Activated CD8-positive, alpha-beta T cell treated with anti-CD3 and anti-CD28 coated beads for 36 hours (primary cell): ENCODE data around the gene RC3H1. TPM values are rescaled to one million over a fixed set of nuclear protein-coding genes. Genes with fewer than 3 reads are reported as not detected.

Experiments
- ATAC-seq: fragments of 200-7000 bp; cut with Tn5 transposase; one replicate; pipeline ENCODE4 v1.10.0; 2021; ENCODE audit warnings: mild to moderate bottlenecking, moderate library complexity
- CTCF ChIA-PET: fragments of 350-600 bp; sonication (Branson Sonifier 250); formaldehyde crosslinking; loops from one replicate; lab custom pipeline; 2021; ENCODE audit warnings: antibody characterized with exemption; lab: Charles Lee
- POLR2A ChIA-PET: fragments of 350-600 bp; sonication (Branson Sonifier 250); formaldehyde crosslinking; loops from one replicate; lab custom pipeline; 2021; ENCODE audit warnings: antibody characterized with exemption; lab: Charles Lee
- DNase-seq: peaks from one replicate; pipeline ENCODE4 v3.0.0-alpha.2; 2020
- H3K27ac Mint-ChIP-seq: one replicate; pipeline ENCODE4 v1.8.0; 2021; ENCODE audit warnings: mild to moderate bottlenecking, mixed read lengths
- H3K27me3 Mint-ChIP-seq: one replicate; pipeline ENCODE4 v1.8.0; 2021; ENCODE audit warnings: mixed read lengths
- H3K36me3 Mint-ChIP-seq: one replicate; pipeline ENCODE4 v1.8.0; 2021; ENCODE audit warnings: low read depth, mixed read lengths
- H3K4me1 Mint-ChIP-seq: one replicate; pipeline ENCODE4 v1.8.0; 2021; ENCODE audit warnings: low read depth, mixed read lengths
- H3K4me3 Mint-ChIP-seq: one replicate; pipeline ENCODE4 v1.8.0; 2021; ENCODE audit warnings: mild to moderate bottlenecking, moderate library complexity, mixed read lengths
- H3K9me3 Mint-ChIP-seq: one replicate; pipeline ENCODE4 v1.8.0; 2021; ENCODE audit warnings: mixed read lengths
- intact Hi-C: fragments of 100-400 bp; cut with micrococcal nuclease; formaldehyde crosslinking; loops from one replicate; pipeline ENCODE4 v1.10.0; 2022
- total RNA-seq, 2 experiments: library from RNA; stranded (reverse); gene quantifications; one replicate each; pipeline ENCODE4 v1.2.3, GENCODE V29; 2021
- TF ChIP-seq, protein P1 (sequence below): fragments of 200-600 bp; IDR thresholded peaks from one replicate; pipeline ENCODE4 v1.8.0; 2022; ENCODE audit warnings: antibody characterized with exemption, mild to moderate bottlenecking

Gene RC3H1
- total RNA-seq, 2 experiments from 2014 or later: 24.9 to 27.2 TPM

DNA sequence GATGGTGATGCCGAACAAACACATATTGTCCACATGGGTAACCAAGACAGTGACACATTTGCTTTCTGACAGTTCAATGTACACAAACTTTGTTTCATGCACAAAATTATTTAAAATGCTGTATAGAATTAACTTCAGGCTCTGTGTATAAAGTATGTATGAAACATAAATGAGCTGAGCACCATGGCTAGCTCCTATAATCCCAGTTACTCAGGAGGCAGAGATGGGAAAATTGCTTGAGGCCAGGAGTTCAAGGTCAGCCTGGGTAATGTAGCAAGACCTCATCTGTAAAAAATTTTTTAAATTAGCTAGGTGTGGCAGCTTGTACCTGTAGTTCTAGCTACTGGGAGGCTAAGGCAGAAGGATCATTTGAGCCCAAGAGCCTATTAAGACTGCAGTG, 19.2 kb upstream of the RC3H1 start:
- Mint-ChIP-seq H3K27me3 (no peaks in the 10 kb centered on the region), H3K27ac (no peak overlapping the region), H3K4me1 (peaks cover 6% of the 10 kb centered on the region), H3K4me3 (no peak overlapping the region), H3K36me3 (no peaks in the 10 kb centered on the region), H3K9me3 (no peaks in the 10 kb centered on the region)
- ATAC-seq (no peak), DNase-seq (no peak)
- TF ChIP-seq, protein P1, sequence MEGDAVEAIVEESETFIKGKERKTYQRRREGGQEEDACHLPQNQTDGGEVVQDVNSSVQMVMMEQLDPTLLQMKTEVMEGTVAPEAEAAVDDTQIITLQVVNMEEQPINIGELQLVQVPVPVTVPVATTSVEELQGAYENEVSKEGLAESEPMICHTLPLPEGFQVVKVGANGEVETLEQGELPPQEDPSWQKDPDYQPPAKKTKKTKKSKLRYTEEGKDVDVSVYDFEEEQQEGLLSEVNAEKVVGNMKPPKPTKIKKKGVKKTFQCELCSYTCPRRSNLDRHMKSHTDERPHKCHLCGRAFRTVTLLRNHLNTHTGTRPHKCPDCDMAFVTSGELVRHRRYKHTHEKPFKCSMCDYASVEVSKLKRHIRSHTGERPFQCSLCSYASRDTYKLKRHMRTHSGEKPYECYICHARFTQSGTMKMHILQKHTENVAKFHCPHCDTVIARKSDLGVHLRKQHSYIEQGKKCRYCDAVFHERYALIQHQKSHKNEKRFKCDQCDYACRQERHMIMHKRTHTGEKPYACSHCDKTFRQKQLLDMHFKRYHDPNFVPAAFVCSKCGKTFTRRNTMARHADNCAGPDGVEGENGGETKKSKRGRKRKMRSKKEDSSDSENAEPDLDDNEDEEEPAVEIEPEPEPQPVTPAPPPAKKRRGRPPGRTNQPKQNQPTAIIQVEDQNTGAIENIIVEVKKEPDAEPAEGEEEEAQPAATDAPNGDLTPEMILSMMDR: no peak
- POLR2A ChIA-PET: interaction anchor here (0.6 kb wide), 1 partner anchor 121 kb away, joined by 3 read pairs; no protein-coding TSS in a partner anchor
- CTCF ChIA-PET: no interaction called here
- intact Hi-C loops: no loop called here

DNA sequence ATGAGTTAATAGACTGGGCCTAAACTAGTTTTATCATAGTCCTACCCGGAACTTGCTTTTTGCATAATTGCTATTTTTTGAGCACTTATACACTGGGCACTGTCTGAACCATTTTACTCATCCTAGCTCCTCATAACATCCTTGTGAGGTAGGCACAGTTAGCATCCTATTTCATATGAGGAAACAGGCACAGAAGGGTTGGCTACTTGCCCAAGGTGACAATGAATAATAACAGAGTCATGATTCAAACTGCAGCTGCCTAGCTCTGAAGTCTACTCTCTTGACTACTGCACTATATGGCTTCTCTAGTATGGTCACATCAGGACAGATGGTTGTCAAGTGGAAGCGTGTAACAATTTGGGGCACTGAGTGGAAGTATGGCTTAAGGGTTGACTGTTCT, 18.2 kb upstream of the RC3H1 start:
- ATAC-seq (no peak), DNase-seq (no peak)
- no peak overlapping the region for H3K4me3 Mint-ChIP-seq
- ChIA-PET POLR2A (no interaction called here), CTCF (interaction anchor here (1.5 to 1.8 kb wide), 2 partner anchors 13 to 75 kb away, joined by 3 to 4 read pairs; no protein-coding TSS in a partner anchor)
- TF ChIP-seq, protein P1: no peak
- no peak overlapping the region for H3K27ac Mint-ChIP-seq
- no peaks in the 10 kb centered on the region for H3K36me3 Mint-ChIP-seq
- intact Hi-C loops: no loop called here
- no peaks in the 10 kb centered on the region for H3K27me3 Mint-ChIP-seq
- H3K4me1 Mint-ChIP-seq: peaks cover 6% of the 10 kb centered on the region
- H3K9me3 Mint-ChIP-seq: no peaks in the 10 kb centered on the region

- Mint-ChIP-seq H3K27ac (no peak overlapping the region), H3K4me1 (no peaks in the 10 kb centered on the region), H3K9me3 (no peaks in the 10 kb centered on the region), H3K36me3 (no peaks in the 10 kb centered on the region), H3K4me3 (no peak overlapping the region), H3K27me3 (no peaks in the 10 kb centered on the region)
- ChIA-PET CTCF (interaction anchor here (1.5 to 1.8 kb wide), 2 partner anchors 14 to 76 kb away, joined by 3 to 4 read pairs; no protein-coding TSS in a partner anchor), POLR2A (no interaction called here)
- TF ChIP-seq, protein P1: no peak
- DNase-seq: no peak
- intact Hi-C loops: no loop called here
- no peak for ATAC-seq
Measured at GRCh38 chr1:174039027-174039426, 16.9 kb upstream of the RC3H1 start.

- CTCF ChIA-PET: no interaction called here
- POLR2A ChIA-PET: interaction anchor here (1.0 to 1.6 kb wide), 2 partner anchors 15 to 116 kb away, joined by 3 to 5 read pairs; no protein-coding TSS in a partner anchor
- Mint-ChIP-seq H3K4me1 (no peaks in the 10 kb centered on the region), H3K9me3 (no peaks in the 10 kb centered on the region), H3K4me3 (no peak overlapping the region), H3K27me3 (no peaks in the 10 kb centered on the region), H3K36me3 (no peaks in the 10 kb centered on the region), H3K27ac (no peak overlapping the region)
- DNase-seq (no peak), ATAC-seq (no peak)
- intact Hi-C loops: no loop called here
- TF ChIP-seq, protein P1: no peak
Measured at GRCh38 chr1:174036798-174037197, 14.6 kb upstream of the RC3H1 start.

GRCh38 chr1:174036204-174036603, 14.0 kb upstream of the RC3H1 start:
- TF ChIP-seq, protein P1: no peak
- Mint-ChIP-seq H3K4me1 (no peaks in the 10 kb centered on the region), H3K36me3 (no peaks in the 10 kb centered on the region), H3K27me3 (no peaks in the 10 kb centered on the region), H3K4me3 (no peak overlapping the region), H3K9me3 (no peaks in the 10 kb centered on the region), H3K27ac (no peak overlapping the region)
- ChIA-PET CTCF (no interaction called here), POLR2A (interaction anchor here (1.0 to 1.6 kb wide), 3 partner anchors 13 to 117 kb away, joined by 3 to 5 read pairs (median 3); no protein-coding TSS in a partner anchor)
- no peak for DNase-seq
- intact Hi-C loops: no loop called here
- ATAC-seq: no peak
